OCI-LY7 (cell line): ENCODE measurements around the gene SLC6A17. TPM values are rescaled to one million over a fixed set of nuclear protein-coding genes. Genes with fewer than 3 reads are reported as not detected.

Experiments used
- BruUV-seq: library from RNA; stranded (reverse); fragments of 400-500 nt; replicated peaks from 2 replicates; lab custom pipeline; 2021; lab: Mats Ljungman, UMichigan
- CTCF ChIA-PET: fragments of 300-600 bp; sonication (Branson Sonifier 250); formaldehyde crosslinking; loops from one replicate; lab custom pipeline; 2022; ENCODE audit warnings: antibody characterized with exemption; ENCODE audit not compliant: unreplicated experiment; lab: Charles Lee
- POLR2A ChIA-PET: fragments of 300-600 bp; sonication (Branson Sonifier 250); formaldehyde crosslinking; loops from one replicate; lab custom pipeline; 2022; ENCODE audit warnings: antibody characterized with exemption; lab: Charles Lee
- DNase-seq: peaks from one replicate; pipeline ENCODE4 v3.0.0-alpha.2; 2015; ENCODE audit warnings: low spot score
- H2AFZ ChIP-seq: fragments of 200-600 bp; sonication (generic), shearing (Covaris generic); 2 replicates; pipeline ENCODE4 v1.6.1; 2014; ENCODE audit warnings: mild to moderate bottlenecking, antibody characterized with exemption, low read length, moderate library complexity
- H3K27ac ChIP-seq: fragments of 200-600 bp; sonication (generic); 2 replicates; pipeline ENCODE4 v1.5.1; 2014; ENCODE audit warnings: mixed run types, low read depth, mild to moderate bottlenecking, moderate library complexity, low read length, inconsistent platforms; ENCODE audit not compliant: poor library complexity, severe bottlenecking
- H3K36me3 ChIP-seq: fragments of 200-600 bp; sonication (generic); 2 replicates; pipeline ENCODE4 v1.6.1; 2014; ENCODE audit warnings: mild to moderate bottlenecking, antibody characterized with exemption, low read length, moderate library complexity, mixed read lengths; ENCODE audit not compliant: insufficient read depth
- H3K4me1 ChIP-seq: fragments of 200-600 bp; sonication (generic); 2 replicates; pipeline ENCODE4 v1.5.1; 2014; ENCODE audit warnings: mild to moderate bottlenecking, low read length; ENCODE audit not compliant: insufficient read depth, poor library complexity, severe bottlenecking
- H3K4me2 ChIP-seq: fragments of 200-600 bp; sonication (generic); 2 replicates; pipeline ENCODE4 v1.6.1; 2014; ENCODE audit warnings: mild to moderate bottlenecking, low read length
- H3K4me3 ChIP-seq: fragments of 200-600 bp; sonication (generic); 2 replicates; pipeline ENCODE4 v1.5.1; 2014; ENCODE audit warnings: mild to moderate bottlenecking, low read depth, low read length; ENCODE audit not compliant: poor library complexity, severe bottlenecking
- H3K79me2 ChIP-seq: fragments of 200-600 bp; sonication (generic); 2 replicates; pipeline ENCODE4 v1.6.1; 2016; ENCODE audit warnings: low read depth, mild to moderate bottlenecking, low read length, moderate library complexity, mixed read lengths; ENCODE audit not compliant: insufficient read depth
- H3K9me2 ChIP-seq: fragments of 200-600 bp; sonication (generic); 2 replicates; pipeline ENCODE4 v1.6.1; 2016; ENCODE audit warnings: mild to moderate bottlenecking, low read length, mixed read lengths; ENCODE audit not compliant: insufficient read depth
- H3K9me3 ChIP-seq: fragments of 200-600 bp; sonication (generic); 2 replicates; pipeline ENCODE4 v1.6.1; 2014; ENCODE audit warnings: mild to moderate bottlenecking, mixed run types, low read length, mixed read lengths
- H4K20me1 ChIP-seq: fragments of 200-600 bp; sonication (generic); 2 replicates; pipeline ENCODE4 v1.6.1; 2014; ENCODE audit warnings: mild to moderate bottlenecking, antibody characterized with exemption, low read length, moderate library complexity, mixed read lengths; ENCODE audit not compliant: insufficient read depth
- EZH2phosphoT487 ChIP-seq: fragments of 200-600 bp; sonication (generic); IDR thresholded peaks from 2 replicates; pipeline ENCODE4 v1.6.1; 2018; ENCODE audit warnings: low read depth, borderline replicate concordance, mild to moderate bottlenecking, mixed run types, antibody characterized with exemption, low read length, moderate library complexity, mixed read lengths
- intact Hi-C: fragments of 100-400 bp; cut with micrococcal nuclease; formaldehyde crosslinking; loops from one replicate; pipeline ENCODE4 v1.10.0; 2022; ENCODE audit not compliant: unreplicated experiment
- total RNA-seq, 2 experiments: library from RNA; depleted of rRNA in 1 of 2; stranded (reverse); fragments of >200 nt in 1 of 2; shearing (Covaris generic) in 1 of 2; gene quantifications; 2 replicates each; pipeline ENCODE4 v1.2.3, GENCODE V29; 2014 to 2022
- TF ChIP-seq, protein P1 (sequence below): fragments of 200-600 bp; sonication (generic); conservative IDR thresholded peaks from 2 replicates; pipeline ENCODE4 v1.5.1; 2014; ENCODE audit warnings: mild to moderate bottlenecking, antibody characterized with exemption, low read length, moderate library complexity, mixed read lengths

SLC6A17 gene
- total RNA-seq, 2 experiments from 2014 or later: not detected

DNA sequence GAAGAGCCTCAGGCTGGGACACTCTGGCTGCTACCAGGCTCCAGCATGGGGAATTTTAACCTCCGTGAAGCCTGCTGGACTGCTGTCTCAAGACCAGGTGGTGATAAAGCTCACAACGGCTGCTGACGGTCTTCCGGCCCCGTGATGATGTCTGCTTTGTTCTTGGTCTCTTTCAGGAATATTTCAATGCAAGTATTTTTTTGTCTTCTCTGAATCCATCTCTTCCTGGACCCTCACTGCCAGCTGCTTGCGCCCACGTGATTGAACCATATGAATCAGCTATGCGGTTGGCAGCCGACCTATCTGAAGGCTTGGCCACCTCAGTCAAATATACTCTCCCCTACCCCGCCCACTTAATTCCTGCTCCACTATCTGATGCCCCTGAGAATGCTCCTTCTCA is 14.6 kb upstream of the SLC6A17 start:
- Histone ChIP-seq H2AFZ (no peak overlapping the region), H4K20me1 (no peaks in the 10 kb centered on the region), H3K4me3 (no peak overlapping the region), H3K9me2 (no peaks in the 10 kb centered on the region), H3K27ac (no peak overlapping the region), H3K9me3 (no peaks in the 10 kb centered on the region), H3K79me2 (no peaks in the 10 kb centered on the region), H3K4me1 (no peaks in the 10 kb centered on the region), H3K4me2 (no peak overlapping the region), H3K36me3 (no peaks in the 10 kb centered on the region)
- intact Hi-C loops: no loop called here
- DNase-seq: no peak
- ChIA-PET POLR2A (no interaction called here), CTCF (no interaction called here)
- TF ChIP-seq EZH2phosphoT487: no peak
- TF ChIP-seq, protein P1, sequence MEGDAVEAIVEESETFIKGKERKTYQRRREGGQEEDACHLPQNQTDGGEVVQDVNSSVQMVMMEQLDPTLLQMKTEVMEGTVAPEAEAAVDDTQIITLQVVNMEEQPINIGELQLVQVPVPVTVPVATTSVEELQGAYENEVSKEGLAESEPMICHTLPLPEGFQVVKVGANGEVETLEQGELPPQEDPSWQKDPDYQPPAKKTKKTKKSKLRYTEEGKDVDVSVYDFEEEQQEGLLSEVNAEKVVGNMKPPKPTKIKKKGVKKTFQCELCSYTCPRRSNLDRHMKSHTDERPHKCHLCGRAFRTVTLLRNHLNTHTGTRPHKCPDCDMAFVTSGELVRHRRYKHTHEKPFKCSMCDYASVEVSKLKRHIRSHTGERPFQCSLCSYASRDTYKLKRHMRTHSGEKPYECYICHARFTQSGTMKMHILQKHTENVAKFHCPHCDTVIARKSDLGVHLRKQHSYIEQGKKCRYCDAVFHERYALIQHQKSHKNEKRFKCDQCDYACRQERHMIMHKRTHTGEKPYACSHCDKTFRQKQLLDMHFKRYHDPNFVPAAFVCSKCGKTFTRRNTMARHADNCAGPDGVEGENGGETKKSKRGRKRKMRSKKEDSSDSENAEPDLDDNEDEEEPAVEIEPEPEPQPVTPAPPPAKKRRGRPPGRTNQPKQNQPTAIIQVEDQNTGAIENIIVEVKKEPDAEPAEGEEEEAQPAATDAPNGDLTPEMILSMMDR: no peak
- no TSS peak for BruUV-seq

- POLR2A ChIA-PET: no interaction called here
- Histone ChIP-seq H3K9me2 (no peaks in the 10 kb centered on the region), H3K4me2 (no peak overlapping the region), H3K4me1 (no peaks in the 10 kb centered on the region), H4K20me1 (no peaks in the 10 kb centered on the region), H3K79me2 (no peaks in the 10 kb centered on the region), H2AFZ (no peak overlapping the region), H3K9me3 (no peaks in the 10 kb centered on the region), H3K36me3 (no peaks in the 10 kb centered on the region), H3K4me3 (no peak overlapping the region), H3K27ac (no peak overlapping the region)
- TF ChIP-seq, protein P1: no peak
- no peak for TF ChIP-seq EZH2phosphoT487
- CTCF ChIA-PET: no interaction called here
- intact Hi-C loops: no loop called here
- no TSS peak for BruUV-seq
- no peak for DNase-seq
Measured at GRCh38 chr1:110136911-110137310, 13.4 kb upstream of the SLC6A17 start.

DNA sequence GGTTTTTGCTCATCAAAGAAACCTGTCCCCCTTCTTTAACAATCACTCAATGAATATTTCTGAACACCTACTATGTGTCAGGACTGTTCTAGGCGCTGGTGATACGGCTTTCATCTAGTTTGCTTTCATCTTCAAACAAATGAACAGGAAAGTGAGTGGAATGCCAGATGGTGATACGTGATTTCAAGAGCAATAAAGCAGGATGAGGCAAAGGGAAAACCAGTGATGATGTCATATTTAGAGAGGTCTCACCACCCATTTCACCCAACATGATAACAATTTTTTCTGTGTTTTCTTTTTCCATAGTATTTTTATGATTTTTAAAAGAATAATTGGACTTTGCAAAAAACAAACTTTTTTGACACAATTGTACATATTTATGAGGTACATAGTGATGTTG is 11.3 kb upstream of the SLC6A17 start:
- ChIA-PET POLR2A (no interaction called here), CTCF (no interaction called here)
- no peak overlapping the region for H2AFZ ChIP-seq
- no peak overlapping the region for H3K4me2 ChIP-seq
- no peaks in the 10 kb centered on the region for H3K36me3 ChIP-seq
- intact Hi-C loops: no loop called here
- no peak for DNase-seq
- TF ChIP-seq, protein P1: no peak
- TF ChIP-seq EZH2phosphoT487: no peak
- no peaks in the 10 kb centered on the region for H3K79me2 ChIP-seq
- no peaks in the 10 kb centered on the region for H3K4me1 ChIP-seq
- H3K9me3 ChIP-seq: no peaks in the 10 kb centered on the region
- H3K4me3 ChIP-seq: no peak overlapping the region
- H4K20me1 ChIP-seq: no peaks in the 10 kb centered on the region
- no peak overlapping the region for H3K27ac ChIP-seq
- BruUV-seq: no TSS peak
- H3K9me2 ChIP-seq: no peaks in the 10 kb centered on the region
